OCI-LY7 (cell line): Measurements from ENCODE around the gene MGA.

Experiments
- CTCF ChIP-seq: fragments of 200-600 bp; sonication (generic); conservative IDR thresholded peaks from 2 replicates; pipeline ENCODE4 v1.5.1; 2014; ENCODE audit warnings: mild to moderate bottlenecking, antibody characterized with exemption, low read length, moderate library complexity, mixed read lengths
- EZH2phosphoT487 ChIP-seq: fragments of 200-600 bp; sonication (generic); IDR thresholded peaks from 2 replicates; pipeline ENCODE4 v1.6.1; 2018; ENCODE audit warnings: low read depth, borderline replicate concordance, mild to moderate bottlenecking, mixed run types, antibody characterized with exemption, low read length, moderate library complexity, mixed read lengths

GRCh38 chr15:41634072-41634626, 26.1 kb upstream of the MGA start:
- TF ChIP-seq CTCF (no peak), EZH2phosphoT487 (no peak)
